Omental fat pad (tissue), 4 donors: ENCODE results near the gene DCAF12. TPM values are rescaled to one million over a fixed set of nuclear protein-coding genes. Genes with fewer than 3 reads are reported as not detected.

ENCODE experiments used
- ATAC-seq: fragments of 150-250 bp; one replicate; pipeline ENCODE4 v1.9.1; 2016; ENCODE audit warnings: mild to moderate bottlenecking, moderate library complexity; ENCODE audit not compliant: low FRiP score
- DNase-seq: peaks from one replicate; pipeline ENCODE4 v3.0.0-alpha.2; 2019; ENCODE audit warnings: low spot score
- CTCF ChIP-seq, 3 donors: fragments of 450-650 bp; IDR thresholded peaks; one replicate each; pipeline ENCODE4 v1.5.1; 2016 to 2017; ENCODE audit warnings: antibody characterized with exemption in 3 of 3, mild to moderate bottlenecking in 3 of 3, moderate library complexity in 2 of 3
- total RNA-seq, 4 donors: library from RNA; depleted of rRNA; stranded (reverse); fragments of >200 nt; gene quantifications; one replicate each; pipeline ENCODE4 v1.1.0, GENCODE V29; 2016

The DCAF12 gene
- total RNA-seq, 4 donors from 2014 or later, result 25.3 to 33.4 (median 29.3) TPM

DNA sequence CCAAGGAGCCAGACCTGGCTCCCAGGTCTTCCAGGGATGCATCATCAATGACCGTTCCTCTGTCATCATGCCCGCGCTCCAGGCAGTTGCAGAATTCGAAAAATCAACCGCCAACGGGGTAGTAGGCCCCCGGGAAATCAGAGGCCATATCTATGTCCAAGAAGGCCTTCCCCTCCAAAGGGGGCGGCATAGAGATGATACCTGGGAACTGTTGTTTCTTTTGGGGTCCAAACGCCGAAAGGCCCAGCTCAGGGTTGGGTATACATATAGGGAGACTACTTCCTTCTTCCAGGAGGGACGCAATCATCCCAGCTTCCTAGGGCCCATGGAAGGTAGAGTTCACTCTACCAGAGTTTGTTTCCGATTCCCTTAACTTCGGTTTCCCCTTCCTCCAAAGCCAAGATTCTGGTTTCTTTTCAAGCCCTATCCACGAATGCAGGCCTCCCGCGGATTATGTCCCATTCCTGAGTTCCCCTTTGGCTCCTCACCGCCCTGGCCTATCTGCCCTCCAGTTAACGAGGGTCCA lies 754 bp downstream of the DCAF12 start:
- DNase-seq (peak; percentile 28), ATAC-seq (peak; percentile 15)
- TF ChIP-seq CTCF (IDR thresholded peaks at IDR 0.05), result no peak

- no peak for DNase-seq
- ATAC-seq, result no peak
- TF ChIP-seq CTCF (IDR thresholded peaks at IDR 0.05), result no peak
These were observed 1.6 kb downstream of the DCAF12 start for GRCh38 chr9:34124926-34125325.

- no peak for ATAC-seq
- TF ChIP-seq CTCF (IDR thresholded peaks at IDR 0.05), result no peak
- DNase-seq, result no peak
These were observed 2.4 kb downstream of the DCAF12 start for GRCh38 chr9:34124099-34124498.

- ATAC-seq (no peak), DNase-seq (no peak)
- no peak for TF ChIP-seq CTCF (IDR thresholded peaks at IDR 0.05)
These were observed 2.8 kb downstream of the DCAF12 start for GRCh38 chr9:34123682-34124081.

- DNase-seq, result no peak
- ATAC-seq, result no peak
- no peak for TF ChIP-seq CTCF (IDR thresholded peaks at IDR 0.05)
These were observed 4.5 kb downstream of the DCAF12 start for GRCh38 chr9:34121996-34122395.

DNA sequence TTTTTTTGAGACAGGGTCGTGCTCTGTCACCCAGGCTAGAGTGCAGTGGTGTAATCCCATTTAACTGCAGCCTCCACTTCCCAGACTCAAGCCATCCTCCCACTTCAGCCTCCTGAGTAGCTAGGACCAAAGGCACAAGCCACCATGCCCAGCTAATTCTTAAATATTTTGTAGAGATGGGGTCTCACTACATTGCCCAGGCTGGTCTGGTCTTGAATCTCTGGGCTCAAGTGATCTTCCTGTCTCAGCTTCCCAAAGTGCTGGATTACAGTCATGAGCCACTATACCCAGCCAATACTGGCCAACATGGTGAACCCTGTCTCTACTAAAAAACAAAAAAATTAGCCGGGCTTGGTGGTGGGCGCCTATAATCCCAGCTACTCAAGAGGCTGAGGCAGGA lies 6.8 kb downstream of the DCAF12 start:
- ATAC-seq (no peak), DNase-seq (no peak)
- TF ChIP-seq CTCF (IDR thresholded peaks at IDR 0.05), result no peak

GRCh38 chr9:34114436-34114835 lies 12.1 kb downstream of the DCAF12 start:
- ATAC-seq (no peak), DNase-seq (no peak)
- no peak for TF ChIP-seq CTCF (IDR thresholded peaks at IDR 0.05)
